Mucosa of descending colon (tissue), 3 donors: ENCODE results near the gene TMEM39B. TPM values are rescaled to one million over a fixed set of nuclear protein-coding genes. Genes with fewer than 3 reads are reported as not detected.
A peak's percentile ranks its signal among the peaks of the same experiment; 100 is the strongest.
"Not testable (repeated sequence)": the region's sequence is repeated elsewhere in the genome, so short reads cannot be mapped to it uniquely, and the experiment has no call there.

Experiments
- ATAC-seq: fragments of 200-7000 bp; cut with Tn5 transposase; one replicate; pipeline ENCODE4 v1.9.1; 2020; ENCODE audit warnings: mild to moderate bottlenecking, moderate library complexity
- DNase-seq, 3 donors: peaks; one replicate each; pipeline ENCODE4 v3.0.0-alpha.2; 2020
- H3K36me3 ChIP-seq: fragments of 200-600 bp; one replicate; pipeline ENCODE4 v1.8.0; 2021; ENCODE audit warnings: low read depth, mild to moderate bottlenecking
- H3K4me1 ChIP-seq: fragments of 200-600 bp; one replicate; pipeline ENCODE4 v1.8.0; 2021; ENCODE audit warnings: low read depth, mild to moderate bottlenecking
- H3K4me3 ChIP-seq: fragments of 200-600 bp; one replicate; pipeline ENCODE4 v1.8.0; 2021; ENCODE audit warnings: mild to moderate bottlenecking
- H3K9me3 ChIP-seq: fragments of 200-600 bp; one replicate; pipeline ENCODE4 v1.8.0; 2021; ENCODE audit warnings: mild to moderate bottlenecking
- CTCF ChIP-seq: fragments of 200-600 bp; IDR thresholded peaks from one replicate; pipeline ENCODE4 v1.8.0; 2022; ENCODE audit warnings: antibody characterized with exemption, mild to moderate bottlenecking
- intact Hi-C, 2 donors: fragments of 100-400 bp; cut with DNase I in 1 of 2; cut with micrococcal nuclease in 1 of 2; formaldehyde crosslinking; loops; one replicate each; pipeline versions ENCODE4 v1.11.0 to v1.11.1; 2022; cut with DNase I, micrococcal nuclease
- total RNA-seq, 3 donors: library from RNA; stranded (reverse); fragmentation: NEBNext Ultra II Directional in 2 of 3; extraction: Animal tissue kit (Norgen Biotek cat#: 25700) in 2 of 3; gene quantifications; one replicate each; pipeline versions ENCODE4 v1.2.1 to v1.2.4, GENCODE V29; 2021 to 2023
- donor health status: DM: no; HTN: no; CAD: no; lungs with moderate emphysema.
- donor health status: DM: no; HTN: no; CAD: no.
- donor health status: DM: no; HTN: yes; CAD: no.

TMEM39B gene
- total RNA-seq, 3 donors from 2014 or later, result 9.7 to 14.2 (median 12.2) TPM

GRCh38 chr1:32060914-32061313 lies 11.8 kb upstream of the TMEM39B start:
- Histone ChIP-seq H3K4me3 (no peak overlapping the region), H3K36me3 (peaks cover 5% of the 10 kb centered on the region), H3K9me3 (no peaks in the 10 kb centered on the region), H3K4me1 (no peaks in the 10 kb centered on the region)
- DNase-seq (no peak), ATAC-seq (no peak)
- no peak for TF ChIP-seq CTCF
- intact Hi-C loops, result no loop called here

DNA sequence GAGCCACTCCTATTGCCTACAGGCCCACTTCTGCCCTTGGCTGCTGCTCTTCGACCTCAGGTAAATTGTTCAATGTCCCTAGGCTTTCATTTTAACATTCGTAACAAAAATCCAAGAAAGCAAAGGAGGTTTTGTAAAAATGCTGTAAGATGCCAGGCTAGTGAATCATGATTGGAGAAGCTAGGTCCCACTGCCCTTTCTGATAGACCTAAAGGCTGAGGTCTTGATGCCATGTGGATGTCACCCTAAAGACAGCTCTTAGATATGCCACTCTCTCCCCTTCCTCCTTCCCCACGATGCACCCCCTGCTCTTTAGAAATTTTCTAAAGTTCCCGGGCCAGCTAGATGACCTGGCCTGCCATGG lies 9.9 kb upstream of the TMEM39B start:
- ATAC-seq, result no peak
- no peak for TF ChIP-seq CTCF
- intact Hi-C loops, result no loop called here

GRCh38 chr1:32063261-32063681 lies 9.5 kb upstream of the TMEM39B start:
- intact Hi-C loops, result no loop called here
- peak; percentile 65 for ATAC-seq
- no peak for TF ChIP-seq CTCF
- Histone ChIP-seq H3K36me3 (peaks cover 5% of the 10 kb centered on the region), H3K4me1 (peaks cover 6% of the 10 kb centered on the region), H3K4me3 (no peak overlapping the region), H3K9me3 (no peaks in the 10 kb centered on the region)
- DNase-seq, result no peak

More for the DNA sequence above, 9.9 kb upstream of the TMEM39B start:
- H3K4me1 ChIP-seq, result peaks cover 6% of the 10 kb centered on the region
- no peak overlapping the region for H3K4me3 ChIP-seq
- no peaks in the 10 kb centered on the region for H3K9me3 ChIP-seq
- DNase-seq, result no peak
- peaks cover 5% of the 10 kb centered on the region for H3K36me3 ChIP-seq

DNA sequence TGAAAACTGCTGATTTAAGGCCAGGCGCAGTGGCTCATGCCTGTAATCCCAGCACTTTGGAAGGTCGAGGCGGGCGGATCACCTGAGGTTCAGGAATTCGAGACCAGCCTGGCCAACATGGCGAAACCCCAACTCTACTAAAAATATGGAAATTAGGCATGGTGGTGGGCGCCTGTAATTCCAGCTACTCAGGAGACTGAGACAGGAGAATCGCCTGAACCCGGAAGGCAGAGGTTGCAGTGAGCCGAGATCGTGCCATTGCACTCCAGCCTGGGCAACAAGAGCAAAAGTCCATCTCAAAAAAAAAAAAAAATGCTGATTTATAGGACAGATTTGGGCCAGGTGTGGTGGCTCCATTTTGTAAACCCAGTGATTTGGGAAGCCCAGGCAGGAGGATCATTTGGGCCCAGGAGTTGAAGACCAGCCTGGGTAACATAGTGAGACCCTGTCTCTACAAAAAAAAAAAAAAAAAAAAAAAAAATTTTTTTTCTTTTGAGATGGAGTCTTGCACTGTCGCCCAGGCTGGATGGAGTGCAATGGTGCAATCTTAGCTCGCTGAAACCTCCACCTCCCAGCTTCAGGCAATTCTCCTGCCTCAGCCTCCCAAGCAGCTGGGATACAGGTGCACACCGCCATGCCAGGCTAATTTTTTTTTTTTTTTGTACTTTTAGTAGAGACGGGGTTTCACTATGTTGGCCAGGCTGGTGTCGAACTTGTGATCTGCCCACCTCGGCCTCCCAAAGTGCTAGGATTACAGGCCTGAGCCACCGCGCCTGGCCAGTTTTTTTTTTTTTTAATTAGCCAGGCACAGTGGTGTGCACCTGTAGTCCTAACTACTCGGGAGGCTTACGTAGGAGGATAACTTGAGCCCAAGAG lies 6.9 kb upstream of the TMEM39B start:
- DNase-seq, intact Hi-C loops, H3K9me3 ChIP-seq, H3K4me1 ChIP-seq, H3K4me3 ChIP-seq, H3K36me3 ChIP-seq: not testable (repeated sequence)
- peak; percentile 50 for ATAC-seq

GRCh38 chr1:32066489-32066873 lies 6.3 kb upstream of the TMEM39B start:
- H3K4me1 ChIP-seq, result peaks cover 6% of the 10 kb centered on the region
- intact Hi-C loops, result no loop called here
- TF ChIP-seq CTCF, result no peak
- DNase-seq (peak in 1 of 3 donors; percentile 71), ATAC-seq (peak; percentile 64)
- H3K4me3 ChIP-seq, result no peak overlapping the region
- H3K9me3 ChIP-seq, result no peaks in the 10 kb centered on the region
- no peaks in the 10 kb centered on the region for H3K36me3 ChIP-seq

- Histone ChIP-seq H3K4me1 (peaks cover 19% of the 10 kb centered on the region), H3K9me3 (no peaks in the 10 kb centered on the region), H3K4me3 (no peak overlapping the region), H3K36me3 (no peaks in the 10 kb centered on the region)
- no peak for DNase-seq
- TF ChIP-seq CTCF, result no peak
- no peak for ATAC-seq
- intact Hi-C loops, result no loop called here
Measured at GRCh38 chr1:32068957-32069588, 3.7 kb upstream of the TMEM39B start.
